NCI-H69 (cell line): ENCODE measurements around the gene PARS2.

Source experiments
- DNase-seq: peaks from one replicate; lab custom pipeline; 2025; lab: John Stamatoyannopoulos, UW

Gene PARS2

DNA sequence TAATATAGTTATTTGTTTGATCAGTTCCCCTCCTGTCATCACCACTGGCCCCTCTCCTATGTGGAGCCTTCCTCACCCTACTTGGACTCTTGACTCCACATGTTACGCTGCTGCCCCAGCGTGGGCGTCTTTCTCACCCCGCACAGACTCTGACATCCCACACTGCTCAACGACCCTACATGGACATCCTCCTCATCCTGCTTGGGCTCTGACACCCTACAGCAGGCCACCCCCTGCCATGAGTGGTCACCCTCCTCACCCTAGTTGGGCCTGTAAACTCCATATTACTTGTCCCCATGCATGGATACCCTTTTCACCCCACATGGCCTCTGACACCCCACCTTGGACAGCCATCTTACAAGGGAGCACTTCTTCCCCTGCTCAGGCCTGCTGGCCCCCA lies 27.6 kb downstream of the PARS2 start:
- no peak for DNase-seq

DNA sequence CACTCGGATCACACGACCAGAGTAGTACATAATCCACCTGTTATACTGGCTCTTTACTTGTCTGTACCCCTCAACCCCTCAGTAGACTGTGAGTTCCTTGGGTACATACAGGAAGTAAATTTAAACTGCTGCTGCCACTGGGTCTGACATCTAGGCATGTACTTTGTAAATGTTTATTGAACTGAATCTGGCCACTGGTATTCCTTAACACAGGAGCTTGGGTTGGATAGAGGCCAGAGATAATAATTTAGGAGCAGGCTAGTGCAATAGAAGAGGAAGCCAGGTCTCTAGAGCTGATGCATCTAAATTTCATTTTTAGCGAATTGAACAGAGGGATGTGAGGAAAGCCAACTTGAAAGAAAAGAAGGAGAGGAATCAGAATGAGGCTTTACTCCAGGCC lies 36.3 kb downstream of the PARS2 start:
- no peak for DNase-seq

DNA sequence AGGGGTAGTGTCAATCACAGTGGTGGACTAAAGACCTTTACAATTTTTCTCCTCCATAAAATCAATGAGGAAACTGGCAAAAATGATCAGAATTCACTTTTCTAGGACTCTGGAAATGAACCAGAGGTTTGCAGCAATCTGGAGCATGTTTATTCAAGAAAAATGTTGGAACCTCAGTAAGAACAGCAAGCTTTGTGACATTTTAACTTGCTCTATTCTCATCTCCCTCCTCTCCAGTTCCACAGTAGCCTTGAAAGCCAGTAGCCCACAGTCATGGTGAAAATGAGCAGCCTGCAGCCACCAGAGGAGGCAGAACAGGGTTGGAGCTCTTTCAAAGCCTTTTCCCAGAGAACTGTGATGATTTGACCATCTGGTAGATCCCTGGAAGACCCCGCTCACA lies 39.6 kb downstream of the PARS2 start:
- no peak for DNase-seq

DNA sequence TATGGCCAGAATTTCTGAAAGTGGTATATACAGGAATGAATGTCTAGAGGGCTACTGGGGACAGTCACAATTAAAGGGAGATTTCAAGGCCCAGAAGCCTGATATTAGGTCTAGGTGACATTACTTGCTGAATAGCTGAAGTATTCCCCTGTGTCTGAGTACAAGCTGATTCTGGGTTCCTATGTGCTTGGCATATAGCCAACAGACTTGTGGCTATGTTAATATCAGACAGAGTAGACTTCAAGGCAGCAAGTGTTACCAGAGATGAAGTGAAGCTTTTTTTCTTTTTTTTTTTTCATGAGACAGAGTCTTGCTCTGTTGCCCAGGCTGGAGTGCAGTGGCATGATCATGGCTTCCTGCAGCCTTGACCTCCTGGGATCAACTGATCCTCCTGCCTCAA lies 40.3 kb downstream of the PARS2 start:
- no peak for DNase-seq

DNA sequence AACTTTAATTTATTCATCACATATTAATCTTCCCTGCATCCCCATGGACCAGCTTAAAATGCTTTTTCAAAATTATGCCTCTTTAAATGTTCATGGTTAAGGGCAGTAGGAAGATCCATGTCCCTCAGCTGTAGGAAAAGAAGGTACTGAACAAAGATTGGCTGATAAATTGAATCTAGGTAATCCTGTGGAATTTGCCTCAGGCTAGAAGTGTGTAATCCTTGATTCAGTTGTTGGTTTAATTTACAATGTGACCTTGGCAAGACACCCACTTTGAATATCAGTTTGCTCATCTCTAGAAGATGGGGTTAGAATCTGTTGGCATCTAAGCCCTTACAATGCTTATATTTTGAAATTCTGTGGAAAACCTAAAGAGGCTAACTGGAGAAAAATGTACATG lies 42.6 kb downstream of the PARS2 start:
- DNase-seq = no peak

DNA sequence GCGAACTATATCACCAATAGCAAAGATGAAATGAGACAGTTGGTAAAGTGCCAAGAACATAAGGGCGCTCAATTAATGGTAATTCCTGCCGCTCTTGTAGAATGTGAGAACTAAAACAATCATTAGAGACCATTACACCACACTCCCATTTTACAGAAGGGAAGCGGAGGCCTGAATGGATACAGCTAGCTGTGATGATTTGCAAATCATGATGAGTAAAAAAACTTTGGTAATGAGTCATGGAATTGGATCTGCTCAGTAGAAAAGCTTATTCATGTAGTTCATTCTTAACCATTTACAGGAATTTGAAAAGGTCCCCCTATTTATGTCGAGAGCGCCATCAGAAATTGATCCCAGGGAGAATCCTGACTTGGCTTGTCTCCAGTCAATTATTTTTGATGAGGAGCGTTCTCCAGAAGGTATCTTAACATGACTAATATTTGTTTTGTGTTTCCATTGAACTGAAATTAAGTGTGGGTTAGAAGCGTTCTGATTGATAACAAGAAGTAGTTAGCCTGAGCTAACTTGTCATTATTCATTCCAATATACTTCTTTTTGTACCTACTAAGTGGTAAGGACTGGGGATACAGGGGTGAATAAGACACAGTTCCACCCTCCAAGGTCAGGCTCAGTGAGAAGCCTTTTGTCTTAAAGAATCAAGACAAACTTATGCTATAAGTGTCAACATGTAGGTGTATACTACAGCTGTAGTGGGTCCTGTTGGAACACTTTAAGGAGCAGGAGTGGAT lies 47.9 kb downstream of the PARS2 start:
- DNase-seq = peak; percentile 42

DNA sequence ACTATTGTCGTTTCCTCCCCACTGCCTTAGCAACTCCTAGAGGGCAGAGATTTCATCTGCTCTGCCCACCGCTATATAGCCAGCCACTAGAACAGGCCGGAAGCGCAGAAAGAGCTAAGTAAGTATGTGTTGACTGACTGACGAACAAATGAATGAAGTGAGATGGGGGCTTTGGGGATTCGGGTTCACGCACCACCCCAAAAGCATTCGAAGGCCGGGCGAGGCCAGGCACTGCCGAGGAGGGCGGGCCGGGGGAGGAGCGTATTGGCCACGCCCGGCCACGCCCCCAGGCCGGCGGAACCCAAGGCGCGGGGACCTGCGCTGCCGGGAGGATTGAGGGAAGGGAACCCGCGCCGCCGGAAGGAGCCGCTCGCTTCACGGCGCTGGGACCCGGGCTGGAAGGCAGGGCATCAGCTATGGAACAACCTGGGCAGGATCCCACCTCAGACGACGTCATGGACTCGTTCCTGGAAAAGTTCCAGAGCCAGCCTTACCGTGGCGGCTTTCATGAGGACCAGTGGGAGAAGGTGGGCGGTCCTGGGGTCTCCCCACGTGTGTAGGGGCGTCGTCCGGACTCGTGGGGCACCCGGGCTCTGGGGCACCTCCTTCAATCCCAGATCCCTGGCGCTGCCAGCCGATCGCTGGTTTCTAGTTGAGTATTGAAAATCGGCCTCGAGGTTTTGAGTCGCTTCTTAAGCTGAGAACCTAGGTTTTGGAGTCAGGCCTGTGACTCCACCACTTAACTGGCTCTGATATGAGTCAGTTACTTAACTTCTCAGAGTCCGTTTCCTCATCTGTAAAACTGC lies 48.6 kb downstream of the PARS2 start, which contains the start of gene TTC4:
TSS of gene TTC4 (plus strand) at position 369 of the 806 bp plus-strand sequence. CDS start at position 417, 48 bp downstream.
- DNase-seq = peak; percentile 87

DNA sequence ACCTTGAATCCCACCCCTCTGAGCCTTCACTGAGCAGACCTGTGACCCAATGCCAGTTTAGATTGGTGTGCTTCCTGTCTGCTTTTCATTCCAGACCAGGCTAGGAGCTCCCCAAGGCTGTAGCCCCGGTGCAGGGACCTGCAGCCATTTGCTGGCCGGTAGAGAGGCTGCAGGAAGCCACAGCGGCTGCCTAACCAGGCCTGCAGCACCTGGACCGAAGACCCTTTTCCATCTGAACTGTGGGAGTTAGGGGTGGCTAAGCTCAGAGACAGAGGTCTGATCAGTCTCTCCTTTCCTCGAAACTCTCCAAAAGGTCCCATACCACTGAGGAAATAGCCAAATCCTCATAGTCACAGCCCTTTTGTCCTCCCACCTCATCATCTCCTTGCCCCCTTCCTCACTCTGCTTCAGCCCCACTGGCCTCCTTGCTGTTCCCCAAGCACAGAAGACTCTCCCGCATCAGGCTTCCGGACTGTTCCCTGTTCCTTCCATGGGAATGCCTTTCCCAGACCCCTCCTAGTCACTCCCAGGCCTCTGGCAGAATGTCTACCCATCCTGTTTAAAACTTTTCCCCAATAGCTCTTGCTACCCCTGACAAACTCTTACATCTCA lies 49.3 kb downstream of the PARS2 start:
- DNase-seq = no peak

DNA sequence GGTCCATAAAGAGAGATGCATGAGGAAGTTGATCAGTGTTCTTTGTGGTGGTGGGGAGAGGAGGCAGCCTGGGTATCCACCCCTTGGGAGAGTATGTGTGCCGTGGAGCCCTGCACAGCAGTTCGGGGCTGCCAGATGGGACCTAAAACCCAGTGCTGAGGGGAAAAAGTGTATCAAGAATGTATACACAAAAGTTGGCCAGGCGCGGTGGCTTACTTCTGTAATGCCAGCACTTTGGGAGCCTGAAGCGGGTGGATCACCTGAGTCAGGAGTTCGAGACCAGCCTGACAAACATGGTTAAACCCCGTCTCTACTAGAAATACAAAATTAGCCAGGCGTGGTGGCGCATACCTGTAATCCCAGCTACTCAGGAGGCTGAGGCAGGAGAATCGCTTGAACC lies 52.8 kb downstream of the PARS2 start:
- no peak for DNase-seq

DNA sequence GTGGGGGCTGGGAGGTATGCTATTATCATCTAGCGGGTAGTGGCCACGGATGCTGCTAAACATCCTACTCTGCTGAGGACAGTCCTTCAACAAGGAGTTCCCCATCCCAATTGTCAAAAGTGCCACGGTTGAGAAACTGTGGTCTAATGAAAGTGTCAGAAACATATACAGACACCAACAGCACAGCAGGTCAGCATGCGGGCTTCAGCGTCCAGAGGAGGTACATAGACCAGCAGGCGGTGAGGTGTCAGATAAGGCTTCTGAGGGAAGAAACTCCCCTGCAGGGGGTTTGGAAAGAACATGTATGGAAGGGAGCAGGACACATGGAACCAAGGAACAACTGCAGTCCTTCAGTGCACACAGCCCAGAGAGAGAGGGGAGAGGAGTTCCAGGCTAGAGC lies 53.5 kb downstream of the PARS2 start:
- no peak for DNase-seq

DNA sequence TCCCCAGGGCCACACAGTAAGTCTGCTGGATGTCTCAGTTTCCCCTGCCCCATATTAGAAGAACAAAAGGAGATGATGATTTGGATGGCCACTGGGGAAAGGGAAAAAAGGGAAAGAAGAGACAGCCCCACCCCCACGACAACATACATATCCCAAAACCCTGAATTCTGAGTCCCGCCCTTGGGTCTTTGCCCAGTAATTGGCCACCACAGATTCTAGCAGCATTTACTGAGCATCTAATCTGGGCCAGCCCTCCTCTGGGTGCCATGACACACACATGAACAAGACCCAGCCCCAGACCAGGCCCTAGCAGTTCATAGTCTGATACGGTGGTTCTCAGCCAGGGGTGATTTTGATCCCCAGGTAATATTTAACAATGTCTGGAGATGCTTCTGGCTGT lies 53.9 kb downstream of the PARS2 start:
- DNase-seq = no peak

DNA sequence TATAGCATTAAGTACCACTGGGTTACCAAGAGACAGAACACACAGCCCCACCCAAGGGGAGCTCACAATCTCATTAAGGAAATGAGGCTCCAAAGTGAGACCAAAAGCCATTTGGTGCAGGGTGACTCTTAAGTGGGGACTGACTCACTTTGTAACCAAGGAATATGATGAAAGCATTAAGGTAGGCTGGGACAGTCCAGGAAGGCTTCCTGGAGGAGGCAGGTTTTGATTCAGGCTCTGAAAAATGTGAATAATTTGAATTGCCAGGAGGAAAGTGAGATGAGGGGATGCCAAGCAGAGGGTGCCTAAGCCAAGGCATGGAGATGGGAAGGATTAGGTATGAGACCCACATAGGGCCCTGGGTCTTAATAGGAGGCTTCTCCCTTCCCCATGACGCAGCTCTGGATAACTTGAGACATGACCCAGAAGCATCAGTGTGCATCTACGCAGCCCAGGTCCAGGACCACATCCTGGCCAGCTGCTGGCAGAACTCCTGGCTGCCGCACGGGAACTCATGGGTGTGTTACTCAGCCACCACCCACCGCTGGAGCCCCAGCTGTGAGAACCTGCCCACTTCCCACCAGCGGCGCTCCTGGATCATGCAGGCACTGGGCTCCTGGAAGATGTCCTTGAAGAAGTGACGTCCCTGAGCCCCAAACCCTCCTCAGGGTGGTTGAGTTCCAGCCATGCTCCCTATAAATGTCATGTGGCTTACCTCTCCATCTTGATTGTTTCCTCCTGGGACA lies 54.6 kb downstream of the PARS2 start:
- DNase-seq = peak; percentile 21

DNA sequence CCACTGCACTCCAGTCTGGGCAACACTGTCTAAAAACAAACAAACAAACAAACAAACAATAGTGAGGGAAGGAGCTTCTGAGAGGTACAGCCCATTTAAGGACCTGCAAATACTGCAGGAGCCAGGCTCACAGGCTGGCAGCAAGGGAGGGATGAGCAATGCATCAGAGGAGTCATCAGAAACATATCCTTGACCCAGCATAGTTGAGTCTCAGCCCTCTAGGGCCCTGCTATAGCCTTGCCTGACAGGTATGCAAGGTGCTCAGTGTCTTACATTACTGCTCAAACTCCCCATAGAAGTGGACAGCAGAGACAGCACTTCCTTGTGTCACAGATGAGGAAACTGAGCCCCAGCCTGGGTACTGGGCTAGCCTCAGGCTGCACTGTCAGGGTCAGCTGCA lies 55.9 kb downstream of the PARS2 start:
- no peak for DNase-seq
